Neural cell (in vitro differentiated cells): Measurements from ENCODE around the gene GDPD4.

Source experiments
- EZH2 ChIP-seq: fragments of 200-600, 300-800 bp; shearing (Covaris generic), sonication (generic); IDR thresholded peaks from 2 replicates; pipeline ENCODE4 v1.6.1; 2014; ENCODE audit warnings: antibody characterized with exemption, low read length, borderline replicate concordance, mild to moderate bottlenecking; ENCODE audit not compliant: insufficient read depth, poor library complexity, severe bottlenecking
- MXI1 ChIP-seq: fragments of 450-650 bp; conservative IDR thresholded peaks from 2 replicates; pipeline ENCODE4 v1.6.1; 2014; ENCODE audit warnings: antibody characterized with exemption, mild to moderate bottlenecking; ENCODE audit not compliant: poor library complexity, severe bottlenecking
- POLR2AphosphoS5 ChIP-seq: IDR thresholded peaks from 2 replicates; pipeline ENCODE4 v1.6.1; 2012
- TF ChIP-seq, protein P1 (sequence below): fragments of 450-650 bp; IDR thresholded peaks from 2 replicates; pipeline ENCODE4 v1.5.1; 2014; ENCODE audit warnings: antibody characterized with exemption, mild to moderate bottlenecking, moderate library complexity; ENCODE audit not compliant: poor library complexity, severe bottlenecking

DNA sequence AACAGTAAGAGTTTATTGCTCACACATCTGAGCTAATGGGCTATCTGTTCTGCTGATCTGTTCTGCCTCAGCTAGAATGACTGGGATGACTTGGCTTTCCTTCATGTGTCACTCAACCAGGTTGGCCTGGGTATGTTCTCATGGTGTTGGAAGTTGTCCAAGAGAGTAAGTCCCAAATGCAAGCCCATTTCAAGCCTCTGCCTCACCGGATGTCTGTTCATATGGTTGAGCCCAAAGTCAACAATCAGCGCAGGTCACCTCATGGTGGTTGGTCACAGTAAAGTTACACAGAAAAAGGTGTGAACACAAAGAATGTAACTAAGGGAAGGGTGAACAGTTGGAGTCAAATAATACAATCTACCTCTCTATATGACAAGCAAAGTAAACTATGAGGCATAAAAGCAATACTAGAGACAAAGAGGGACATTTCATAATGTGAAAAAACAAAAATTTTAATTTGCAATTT is 1.9 kb downstream of the GDPD4 start:
- TF ChIP-seq, protein P1, sequence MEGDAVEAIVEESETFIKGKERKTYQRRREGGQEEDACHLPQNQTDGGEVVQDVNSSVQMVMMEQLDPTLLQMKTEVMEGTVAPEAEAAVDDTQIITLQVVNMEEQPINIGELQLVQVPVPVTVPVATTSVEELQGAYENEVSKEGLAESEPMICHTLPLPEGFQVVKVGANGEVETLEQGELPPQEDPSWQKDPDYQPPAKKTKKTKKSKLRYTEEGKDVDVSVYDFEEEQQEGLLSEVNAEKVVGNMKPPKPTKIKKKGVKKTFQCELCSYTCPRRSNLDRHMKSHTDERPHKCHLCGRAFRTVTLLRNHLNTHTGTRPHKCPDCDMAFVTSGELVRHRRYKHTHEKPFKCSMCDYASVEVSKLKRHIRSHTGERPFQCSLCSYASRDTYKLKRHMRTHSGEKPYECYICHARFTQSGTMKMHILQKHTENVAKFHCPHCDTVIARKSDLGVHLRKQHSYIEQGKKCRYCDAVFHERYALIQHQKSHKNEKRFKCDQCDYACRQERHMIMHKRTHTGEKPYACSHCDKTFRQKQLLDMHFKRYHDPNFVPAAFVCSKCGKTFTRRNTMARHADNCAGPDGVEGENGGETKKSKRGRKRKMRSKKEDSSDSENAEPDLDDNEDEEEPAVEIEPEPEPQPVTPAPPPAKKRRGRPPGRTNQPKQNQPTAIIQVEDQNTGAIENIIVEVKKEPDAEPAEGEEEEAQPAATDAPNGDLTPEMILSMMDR, result no peak
- TF ChIP-seq MXI1 (no peak), EZH2 (no peak), POLR2AphosphoS5 (no peak)
